GM12878 (cell line): ENCODE measurements around the gene ZNF655. TPM values are rescaled to one million over a fixed set of nuclear protein-coding genes. Genes with fewer than 3 reads are reported as not detected.

Experiments
- polyA plus RNA-seq, 11 experiments: library from polyadenylated mRNA; depleted of rRNA in 4 of 11; unstranded in 6 of 11; stranded (reverse) in 5 of 11; fragments of >200 nt; fragmentation: Nextera tagmentation in 4 of 11; fragmentation: Illumina TruSeq in 1 of 11; extraction: Ambion mirVana in 4 of 11; extraction: Trizol in 1 of 11; gene quantifications; 1 replicate in 1 of 11; 2 replicates in 10 of 11; pipeline versions ENCODE4 v1.2.1 to v1.2.3, GENCODE V29; 2011 to 2016; ENCODE audit warnings: inconsistent platforms in 2 of 11, missing spikeins in 2 of 11, low read depth in 1 of 11
- total RNA-seq, 4 experiments: library from RNA; depleted of rRNA in 3 of 4; stranded (reverse); fragments of >200 nt in 3 of 4; fragmentation: Illumina TruSeq in 1 of 4; extraction: Trizol in 1 of 4; gene quantifications; 2 replicates each; pipeline versions ENCODE4 v1.2.1 to v1.2.3, GENCODE V29; 2013 to 2021

The ZNF655 gene
- total and polyA plus RNA-seq, 10 of the 15 experiments (the other 5 are each of a cell fraction or from before 2014, with no cell fraction given) = 14.5 to 107 (median 52.8) TPM

Other genes with a start within 250 kb of the ZNF655 start
Only the 7 nearest of the 16 such genes appear.
- 776 and 778 TPM in 2 replicates for gene ATP5MF, start 92.5 kb upstream of the ZNF655 start, total RNA-seq (2014; rRNA removed)
- 1,085 and 1,144 TPM in 2 replicates for gene ATP5MF, start 92.5 kb upstream of the ZNF655 start, total RNA-seq (2014; rRNA removed; fragmentation: Illumina TruSeq; extraction: Trizol)
- gene ATP5MF, start 92.5 kb upstream of the ZNF655 start, total RNA-seq (2021) = 362 and 411 TPM in 2 replicates
- 683 and 738 TPM in 2 replicates for gene ATP5MF, start 92.5 kb upstream of the ZNF655 start, polyA plus RNA-seq (2011; rRNA removed)
- gene ATP5MF, start 92.5 kb upstream of the ZNF655 start, polyA plus RNA-seq (2014; fragmentation: Illumina TruSeq; extraction: Trizol) = 1,028 and 1,206 TPM in 2 replicates
- gene ATP5MF, start 92.5 kb upstream of the ZNF655 start, polyA plus RNA-seq (2014; fragmentation: Nextera tagmentation; extraction: Ambion mirVana) = 1,000 to 10,000 TPM; 2,087 to 2,478 TPM
- gene ATP5MF, start 92.5 kb upstream of the ZNF655 start, polyA plus RNA-seq (2014; rRNA removed) = 889 and 1,098 TPM in 2 replicates
- gene ATP5MF, start 92.5 kb upstream of the ZNF655 start, polyA plus RNA-seq (2016; fragmentation: Nextera tagmentation; extraction: Ambion mirVana) = 1,000 to 10,000 TPM; 1,301 to 1,381 TPM
- gene ZNF789, start 85.8 kb upstream of the ZNF655 start, total RNA-seq (2014; rRNA removed) = 22.7 and 27.5 TPM in 2 replicates
- 22.4 and 25.0 TPM in 2 replicates for gene ZNF789, start 85.8 kb upstream of the ZNF655 start, total RNA-seq (2014; rRNA removed; fragmentation: Illumina TruSeq; extraction: Trizol)
- gene ZNF789, start 85.8 kb upstream of the ZNF655 start, total RNA-seq (2021) = 17.2 and 19.9 TPM in 2 replicates
- 44.6 and 53.1 TPM in 2 replicates for gene ZNF789, start 85.8 kb upstream of the ZNF655 start, polyA plus RNA-seq (2011; rRNA removed)
- gene ZNF789, start 85.8 kb upstream of the ZNF655 start, polyA plus RNA-seq (2014; fragmentation: Illumina TruSeq; extraction: Trizol) = 30.1 and 37.0 TPM in 2 replicates
- gene ZNF789, start 85.8 kb upstream of the ZNF655 start, polyA plus RNA-seq (2014; fragmentation: Nextera tagmentation; extraction: Ambion mirVana) = 1 to 10 TPM; 5.6 to 6.0 TPM
- 27.2 and 32.2 TPM in 2 replicates for gene ZNF789, start 85.8 kb upstream of the ZNF655 start, polyA plus RNA-seq (2014; rRNA removed)
- gene ZNF789, start 85.8 kb upstream of the ZNF655 start, polyA plus RNA-seq (2016; fragmentation: Nextera tagmentation; extraction: Ambion mirVana) = 10 to 100 TPM; 18.4 to 19.6 TPM
- 25.8 and 28.4 TPM in 2 replicates for gene ZNF394, start 58.4 kb upstream of the ZNF655 start, total RNA-seq (2014; rRNA removed)
- 24.9 and 26.3 TPM in 2 replicates for gene ZNF394, start 58.4 kb upstream of the ZNF655 start, total RNA-seq (2014; rRNA removed; fragmentation: Illumina TruSeq; extraction: Trizol)
- 22.9 TPM in 2 replicates for gene ZNF394, start 58.4 kb upstream of the ZNF655 start, total RNA-seq (2021)
- gene ZNF394, start 58.4 kb upstream of the ZNF655 start, polyA plus RNA-seq (2011; rRNA removed) = 22.5 and 23.4 TPM in 2 replicates
- 21.4 and 22.0 TPM in 2 replicates for gene ZNF394, start 58.4 kb upstream of the ZNF655 start, polyA plus RNA-seq (2014; fragmentation: Illumina TruSeq; extraction: Trizol)
- 1 to 10 TPM; 2.5 to 5.3 TPM for gene ZNF394, start 58.4 kb upstream of the ZNF655 start, polyA plus RNA-seq (2014; fragmentation: Nextera tagmentation; extraction: Ambion mirVana)
- 15.4 and 18.1 TPM in 2 replicates for gene ZNF394, start 58.4 kb upstream of the ZNF655 start, polyA plus RNA-seq (2014; rRNA removed)
- gene ZNF394, start 58.4 kb upstream of the ZNF655 start, polyA plus RNA-seq (2016; fragmentation: Nextera tagmentation; extraction: Ambion mirVana) = 10 to 100 TPM; 23.8 to 26.8 TPM
- 9.0 TPM in 2 replicates for gene ZKSCAN5, start 54.0 kb upstream of the ZNF655 start, total RNA-seq (2014; rRNA removed)
- gene ZKSCAN5, start 54.0 kb upstream of the ZNF655 start, total RNA-seq (2014; rRNA removed; fragmentation: Illumina TruSeq; extraction: Trizol) = 10.0 and 10.1 TPM in 2 replicates
- gene ZKSCAN5, start 54.0 kb upstream of the ZNF655 start, total RNA-seq (2021) = 7.5 and 7.7 TPM in 2 replicates
- gene ZKSCAN5, start 54.0 kb upstream of the ZNF655 start, polyA plus RNA-seq (2011; rRNA removed) = 9.5 and 11.4 TPM in 2 replicates
- gene ZKSCAN5, start 54.0 kb upstream of the ZNF655 start, polyA plus RNA-seq (2014; fragmentation: Illumina TruSeq; extraction: Trizol) = 7.9 and 8.6 TPM in 2 replicates
- gene ZKSCAN5, start 54.0 kb upstream of the ZNF655 start, polyA plus RNA-seq (2014; fragmentation: Nextera tagmentation; extraction: Ambion mirVana) = 1 to 10 TPM; 2.5 to 2.7 TPM
- 5.6 and 6.3 TPM in 2 replicates for gene ZKSCAN5, start 54.0 kb upstream of the ZNF655 start, polyA plus RNA-seq (2014; rRNA removed)
- gene ZKSCAN5, start 54.0 kb upstream of the ZNF655 start, polyA plus RNA-seq (2016; fragmentation: Nextera tagmentation; extraction: Ambion mirVana) = 1 to 10 TPM; 7.6 to 7.7 TPM
- gene FAM200A, start 6.5 kb upstream of the ZNF655 start, total RNA-seq (2014; rRNA removed) = 5.6 and 7.6 TPM in 2 replicates
- gene FAM200A, start 6.5 kb upstream of the ZNF655 start, total RNA-seq (2014; rRNA removed; fragmentation: Illumina TruSeq; extraction: Trizol) = 7.6 and 8.0 TPM in 2 replicates
- 4.0 and 4.1 TPM in 2 replicates for gene FAM200A, start 6.5 kb upstream of the ZNF655 start, total RNA-seq (2021)
- gene FAM200A, start 6.5 kb upstream of the ZNF655 start, polyA plus RNA-seq (2011; rRNA removed) = 7.6 and 11.4 TPM in 2 replicates
- gene FAM200A, start 6.5 kb upstream of the ZNF655 start, polyA plus RNA-seq (2014; fragmentation: Illumina TruSeq; extraction: Trizol) = 7.4 and 9.6 TPM in 2 replicates
- 1 to 10 TPM; 2.7 to 3.1 TPM for gene FAM200A, start 6.5 kb upstream of the ZNF655 start, polyA plus RNA-seq (2014; fragmentation: Nextera tagmentation; extraction: Ambion mirVana)
- 4.8 and 6.4 TPM in 2 replicates for gene FAM200A, start 6.5 kb upstream of the ZNF655 start, polyA plus RNA-seq (2014; rRNA removed)
- gene FAM200A, start 6.5 kb upstream of the ZNF655 start, polyA plus RNA-seq (2016; fragmentation: Nextera tagmentation; extraction: Ambion mirVana) = 1 to 10 TPM; 6.6 to 9.0 TPM
- 0.60 and 0.62 TPM in 2 replicates for gene TMEM225B, start 39.6 kb downstream of the ZNF655 start, total RNA-seq (2014; rRNA removed)
- gene TMEM225B, start 39.6 kb downstream of the ZNF655 start, total RNA-seq (2014; rRNA removed; fragmentation: Illumina TruSeq; extraction: Trizol) = 0.23 and 0.31 TPM in 2 replicates
- gene TMEM225B, start 39.6 kb downstream of the ZNF655 start, total RNA-seq (2021) = 0.26 and 0.45 TPM in 2 replicates
- gene TMEM225B, start 39.6 kb downstream of the ZNF655 start, polyA plus RNA-seq (2011; rRNA removed) = 1.4 and 1.9 TPM in 2 replicates
- gene TMEM225B, start 39.6 kb downstream of the ZNF655 start, polyA plus RNA-seq (2014; fragmentation: Illumina TruSeq; extraction: Trizol) = 0.22 TPM in 1 of 2 replicates, not detected in the other
- gene TMEM225B, start 39.6 kb downstream of the ZNF655 start, polyA plus RNA-seq (2014; fragmentation: Nextera tagmentation; extraction: Ambion mirVana) = under 1 TPM; 0.31 to 0.55 TPM
- gene TMEM225B, start 39.6 kb downstream of the ZNF655 start, polyA plus RNA-seq (2014; rRNA removed) = 0.11 and 0.85 TPM in 2 replicates
- under 1 TPM; 0.27 to 0.55 TPM for gene TMEM225B, start 39.6 kb downstream of the ZNF655 start, polyA plus RNA-seq (2016; fragmentation: Nextera tagmentation; extraction: Ambion mirVana)
- 11.1 and 11.4 TPM in 2 replicates for gene ZSCAN25, start 58.3 kb downstream of the ZNF655 start, total RNA-seq (2014; rRNA removed)
- 8.0 and 8.3 TPM in 2 replicates for gene ZSCAN25, start 58.3 kb downstream of the ZNF655 start, total RNA-seq (2014; rRNA removed; fragmentation: Illumina TruSeq; extraction: Trizol)
- gene ZSCAN25, start 58.3 kb downstream of the ZNF655 start, total RNA-seq (2021) = 11.4 and 14.5 TPM in 2 replicates
- gene ZSCAN25, start 58.3 kb downstream of the ZNF655 start, polyA plus RNA-seq (2011; rRNA removed) = 14.9 and 15.6 TPM in 2 replicates
- gene ZSCAN25, start 58.3 kb downstream of the ZNF655 start, polyA plus RNA-seq (2014; fragmentation: Illumina TruSeq; extraction: Trizol) = 4.7 and 6.4 TPM in 2 replicates
- under 1 TPM; 0.79 to 0.98 TPM for gene ZSCAN25, start 58.3 kb downstream of the ZNF655 start, polyA plus RNA-seq (2014; fragmentation: Nextera tagmentation; extraction: Ambion mirVana)
- gene ZSCAN25, start 58.3 kb downstream of the ZNF655 start, polyA plus RNA-seq (2014; rRNA removed) = 8.8 and 9.5 TPM in 2 replicates
- 10 to 100 TPM in 1 of 2 experiments, 1 to 10 TPM in 1; 9.8 to 10.1 TPM for gene ZSCAN25, start 58.3 kb downstream of the ZNF655 start, polyA plus RNA-seq (2016; fragmentation: Nextera tagmentation; extraction: Ambion mirVana)